ENCODE measurements around the gene TMOD2.
A peak's percentile ranks its signal among the peaks of the same experiment; 100 is the strongest.

TMOD2 gene

GRCh38 chr15:51732646-51733045, 18.8 kb upstream of the TMOD2 start:
- FAIRE-seq, result no peak
- no peak for TF ChIP-seq POU2F2 (IDR thresholded peaks at IDR 0.05; ENCODE audit: low read depth, low read length)
- no peak for TF ChIP-seq POLR2A (IDR thresholded peaks at IDR 0.05; ENCODE audit: low read depth, low read length)
- no peak for TF ChIP-seq PAX5 (IDR thresholded peaks at IDR 0.05; ENCODE audit: insufficient read depth, low read length, severe bottlenecking)
- no peak for TF ChIP-seq TAF1 (IDR thresholded peaks at IDR 0.05; ENCODE audit: low read depth, low read length)
- no peak for TF ChIP-seq POLR2AphosphoS5 (IDR thresholded peaks at IDR 0.05; ENCODE audit: low read depth, low read length)
- TF ChIP-seq SPI1 (IDR thresholded peaks at IDR 0.05; ENCODE audit: low read depth, low read length), result no peak
- no peak for DNase-seq (ENCODE audit: insufficient read length, low spot score)

GRCh38 chr15:51735228-51736010, 16.0 kb upstream of the TMOD2 start:
- TF ChIP-seq POU2F2 (IDR thresholded peaks at IDR 0.05; ENCODE audit: low read depth, low read length), result no peak
- no peak for TF ChIP-seq POLR2AphosphoS5 (IDR thresholded peaks at IDR 0.05; ENCODE audit: low read depth, low read length)
- TF ChIP-seq PAX5 (IDR thresholded peaks at IDR 0.05; ENCODE audit: insufficient read depth, low read length, severe bottlenecking), result no peak
- no peak for TF ChIP-seq TAF1 (IDR thresholded peaks at IDR 0.05; ENCODE audit: low read depth, low read length)
- TF ChIP-seq POLR2A (IDR thresholded peaks at IDR 0.05; ENCODE audit: low read depth, low read length), result no peak
- TF ChIP-seq SPI1 (IDR thresholded peaks at IDR 0.05; ENCODE audit: low read depth, low read length), result no peak
- DNase-seq (ENCODE audit: insufficient read length, low spot score), result no peak
- FAIRE-seq, result no peak

GRCh38 chr15:51736069-51736468, 15.3 kb upstream of the TMOD2 start:
- DNase-seq (ENCODE audit: insufficient read length, low spot score) (no peak), FAIRE-seq (peak; percentile 81)
- TF ChIP-seq POLR2A (IDR thresholded peaks at IDR 0.05; ENCODE audit: low read depth, low read length), result no peak
- TF ChIP-seq POLR2AphosphoS5 (IDR thresholded peaks at IDR 0.05; ENCODE audit: low read depth, low read length), result no peak
- TF ChIP-seq POU2F2 (IDR thresholded peaks at IDR 0.05; ENCODE audit: low read depth, low read length), result no peak
- no peak for TF ChIP-seq TAF1 (IDR thresholded peaks at IDR 0.05; ENCODE audit: low read depth, low read length)
- TF ChIP-seq PAX5 (IDR thresholded peaks at IDR 0.05; ENCODE audit: insufficient read depth, low read length, severe bottlenecking), result no peak
- no peak for TF ChIP-seq SPI1 (IDR thresholded peaks at IDR 0.05; ENCODE audit: low read depth, low read length)

GRCh38 chr15:51736751-51737521, 14.5 kb upstream of the TMOD2 start:
- peak; percentile 83 for FAIRE-seq
- peak; percentile 39 for DNase-seq (ENCODE audit: insufficient read length, low spot score)
- TF ChIP-seq SPI1 (IDR thresholded peaks at IDR 0.05; ENCODE audit: low read depth, low read length) (no peak), POLR2A (IDR thresholded peaks at IDR 0.05; ENCODE audit: low read depth, low read length) (no peak), TAF1 (IDR thresholded peaks at IDR 0.05; ENCODE audit: low read depth, low read length) (no peak)

GRCh38 chr15:51737522-51738305, 13.7 kb upstream of the TMOD2 start, which contains the start of gene LYSMD2:
Gene LYSMD2, minus strand, starts transcription at chr15:51737655. Its CDS starts 33 bp downstream, at chr15:51737622.
- FAIRE-seq (peak; percentile 33), DNase-seq (ENCODE audit: insufficient read length, low spot score) (peak; percentile 50)
- TF ChIP-seq SPI1 (IDR thresholded peaks at IDR 0.05; ENCODE audit: low read depth, low read length), result 0 out of 2 replicates have a peak, but pooled peaks have one; percentile 14
- TF ChIP-seq TAF1 (IDR thresholded peaks at IDR 0.05; ENCODE audit: low read depth, low read length), result peak; percentile 6
- TF ChIP-seq POLR2AphosphoS5 (IDR thresholded peaks at IDR 0.05; ENCODE audit: low read depth, low read length), result no peak
- TF ChIP-seq POU2F2 (IDR thresholded peaks at IDR 0.05; ENCODE audit: low read depth, low read length), result no peak
- TF ChIP-seq PAX5 (IDR thresholded peaks at IDR 0.05; ENCODE audit: insufficient read depth, low read length, severe bottlenecking), result no peak
- TF ChIP-seq POLR2A (IDR thresholded peaks at IDR 0.05; ENCODE audit: low read depth, low read length), result no peak

GRCh38 chr15:51738553-51738952, 12.8 kb upstream of the TMOD2 start:
- FAIRE-seq, result no peak
- DNase-seq (ENCODE audit: insufficient read length, low spot score), result no peak
- TF ChIP-seq POLR2AphosphoS5 (IDR thresholded peaks at IDR 0.05; ENCODE audit: low read depth, low read length), result no peak
- no peak for TF ChIP-seq SPI1 (IDR thresholded peaks at IDR 0.05; ENCODE audit: low read depth, low read length)
- TF ChIP-seq PAX5 (IDR thresholded peaks at IDR 0.05; ENCODE audit: insufficient read depth, low read length, severe bottlenecking), result no peak
- TF ChIP-seq TAF1 (IDR thresholded peaks at IDR 0.05; ENCODE audit: low read depth, low read length), result no peak
- TF ChIP-seq POLR2A (IDR thresholded peaks at IDR 0.05; ENCODE audit: low read depth, low read length), result no peak
- no peak for TF ChIP-seq POU2F2 (IDR thresholded peaks at IDR 0.05; ENCODE audit: low read depth, low read length)

DNA sequence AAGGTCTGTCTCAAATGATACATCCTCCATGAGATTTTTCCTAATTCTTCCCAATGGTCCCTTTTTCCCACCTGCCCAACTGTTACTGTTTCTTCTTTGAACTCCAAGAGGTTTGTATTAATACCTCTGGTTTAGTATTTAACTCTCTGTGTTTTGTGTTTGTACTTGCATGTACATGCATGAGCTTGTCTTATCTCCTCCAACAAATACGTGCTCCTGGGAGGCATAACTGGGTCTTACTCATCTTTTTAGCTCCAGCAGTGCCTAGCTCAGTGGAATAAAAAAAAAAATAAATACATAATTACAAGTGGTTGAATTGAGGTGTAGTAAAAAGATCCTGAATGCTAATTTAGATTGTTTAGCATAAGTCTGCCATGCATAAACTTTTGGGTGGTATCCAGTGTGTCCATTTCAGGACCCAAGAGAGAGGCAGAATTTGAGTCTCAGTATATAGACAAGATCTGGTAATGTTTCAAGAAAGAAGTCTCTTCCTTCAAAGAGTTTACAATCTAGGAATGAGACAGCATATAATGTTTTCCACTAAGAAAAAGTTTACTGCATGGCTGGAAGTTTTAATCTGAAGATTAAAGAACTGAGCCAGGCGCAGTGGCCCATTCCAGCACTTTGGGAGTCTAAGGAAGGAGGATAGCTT, 12.2 kb upstream of the TMOD2 start:
- no peak for DNase-seq (ENCODE audit: insufficient read length, low spot score)
- TF ChIP-seq POU2F2 (IDR thresholded peaks at IDR 0.05; ENCODE audit: low read depth, low read length) (no peak), POLR2A (IDR thresholded peaks at IDR 0.05; ENCODE audit: low read depth, low read length) (no peak), TAF1 (IDR thresholded peaks at IDR 0.05; ENCODE audit: low read depth, low read length) (no peak), POLR2AphosphoS5 (IDR thresholded peaks at IDR 0.05; ENCODE audit: low read depth, low read length) (no peak), PAX5 (IDR thresholded peaks at IDR 0.05; ENCODE audit: insufficient read depth, low read length, severe bottlenecking) (no peak), SPI1 (IDR thresholded peaks at IDR 0.05; ENCODE audit: low read depth, low read length) (no peak)
- FAIRE-seq, result no peak

DNA sequence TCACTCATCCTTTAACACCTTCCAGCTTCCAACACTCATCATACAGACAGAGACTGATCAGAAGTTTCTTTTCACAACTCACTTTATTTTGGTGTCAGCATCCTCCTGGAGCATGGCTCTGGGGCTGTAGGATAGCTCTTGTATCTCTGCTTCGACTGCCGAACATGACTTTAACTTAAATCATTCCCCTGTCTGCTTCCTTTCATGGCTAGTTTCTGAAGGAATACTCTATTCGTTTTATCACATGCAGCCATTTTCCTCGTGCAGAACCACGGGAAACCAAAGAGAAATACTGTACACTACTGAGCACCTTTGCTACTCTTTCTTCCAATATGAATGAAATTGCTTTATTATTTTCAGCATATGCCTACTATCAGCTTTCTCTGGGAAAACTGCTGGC, 2.1 kb upstream of the TMOD2 start:
- no peak for TF ChIP-seq TAF1 (IDR thresholded peaks at IDR 0.05; ENCODE audit: low read depth, low read length)
- no peak for TF ChIP-seq POLR2A (IDR thresholded peaks at IDR 0.05; ENCODE audit: low read depth, low read length)
- no peak for TF ChIP-seq SPI1 (IDR thresholded peaks at IDR 0.05; ENCODE audit: low read depth, low read length)
- no peak for TF ChIP-seq POU2F2 (IDR thresholded peaks at IDR 0.05; ENCODE audit: low read depth, low read length)
- no peak for TF ChIP-seq POLR2AphosphoS5 (IDR thresholded peaks at IDR 0.05; ENCODE audit: low read depth, low read length)
- no peak for TF ChIP-seq PAX5 (IDR thresholded peaks at IDR 0.05; ENCODE audit: insufficient read depth, low read length, severe bottlenecking)
- no peak for DNase-seq (ENCODE audit: insufficient read length, low spot score)
- peak; percentile 56 for FAIRE-seq

Measured in GM12891 (cell line).